Measurements from ENCODE around the gene TSPY2.
"Not testable (repeated sequence)": the region's sequence is repeated elsewhere in the genome, so short reads cannot be mapped to it uniquely, and the experiment has no call there.

The TSPY2 gene

DNA sequence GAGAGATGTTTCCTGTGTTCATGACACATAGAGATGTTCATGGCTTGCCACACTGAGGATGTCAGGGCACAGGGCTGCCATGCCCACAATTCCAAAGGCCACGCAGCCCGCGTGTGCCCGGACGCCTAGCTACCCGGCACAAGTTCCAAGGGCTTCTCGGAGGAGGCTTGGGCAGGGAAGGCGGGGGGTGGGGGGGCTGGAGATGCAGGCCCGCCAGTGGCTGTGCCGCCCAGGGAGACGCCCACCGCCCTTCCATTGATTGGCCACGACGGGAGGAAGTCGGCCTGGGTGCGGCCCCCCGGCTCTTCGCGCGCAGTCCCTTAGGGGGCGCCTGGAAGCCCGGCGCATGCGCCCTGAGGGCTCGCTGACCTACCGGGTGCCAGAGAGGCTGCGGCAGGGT, at the start of gene TSPY2:
Gene TSPY2, plus strand, starts transcription at position 301 of the 400 bp plus-strand sequence. Its CDS starts 46 bp downstream, at position 347.
- DNase-seq (ENCODE audit: low read depth): not testable (repeated sequence)

- not testable (repeated sequence) for DNase-seq (ENCODE audit: low read depth)
Measured at GRCh38 chrY:6209565-6209964, 36.5 kb upstream of the TSPY2 start.

- DNase-seq (ENCODE audit: low read depth): not testable (repeated sequence)
Measured at GRCh38 chrY:6217045-6217444, 29.0 kb upstream of the TSPY2 start.

DNA sequence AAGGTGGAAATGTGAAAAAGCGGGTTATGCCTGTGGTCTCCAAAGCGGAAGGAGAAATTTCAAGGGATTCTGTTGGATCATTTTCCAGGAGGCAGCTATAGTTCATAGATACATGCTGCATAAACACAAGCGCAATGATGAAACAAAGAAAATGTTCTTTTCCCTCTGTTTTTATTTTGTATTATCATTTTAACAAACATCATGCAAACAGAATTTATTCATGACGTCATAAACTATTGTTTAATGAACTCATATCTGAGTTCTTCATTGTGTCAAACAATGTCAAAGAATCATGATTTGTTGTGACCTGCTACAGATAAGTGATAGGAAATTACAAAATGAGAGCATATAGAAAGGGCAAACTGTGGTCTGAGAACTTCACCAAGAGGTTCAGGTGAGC, 23.8 kb downstream of the TSPY2 start:
- DNase-seq (ENCODE audit: low read depth): not testable (repeated sequence)
